Measurements from ENCODE around the gene CDC25A.

Gene CDC25A

DNA sequence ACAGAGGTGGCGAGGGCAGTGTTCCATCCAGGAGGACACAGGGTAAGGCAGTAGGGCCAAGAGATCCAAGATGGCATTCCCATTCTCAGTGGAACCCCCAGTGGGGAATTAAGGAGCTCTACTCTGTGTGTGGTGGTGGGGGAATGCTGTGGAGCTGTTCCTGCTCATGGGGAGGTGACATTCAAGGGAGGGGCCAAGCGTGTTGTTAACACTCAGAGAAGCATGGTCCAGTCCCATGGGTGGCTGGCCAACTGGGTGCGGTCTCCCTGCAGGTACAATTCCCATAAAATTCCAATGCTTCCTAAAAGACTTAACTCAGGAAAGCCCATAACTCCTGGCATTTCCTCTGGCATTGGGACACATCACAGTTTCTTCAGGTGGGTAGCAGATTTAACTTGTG, 37.4 kb upstream of the CDC25A start:
- no peak overlapping the region for H3K4me3 ChIP-seq (replicated peaks; ENCODE audit: low read depth, low read length)
- TF ChIP-seq, protein P1, sequence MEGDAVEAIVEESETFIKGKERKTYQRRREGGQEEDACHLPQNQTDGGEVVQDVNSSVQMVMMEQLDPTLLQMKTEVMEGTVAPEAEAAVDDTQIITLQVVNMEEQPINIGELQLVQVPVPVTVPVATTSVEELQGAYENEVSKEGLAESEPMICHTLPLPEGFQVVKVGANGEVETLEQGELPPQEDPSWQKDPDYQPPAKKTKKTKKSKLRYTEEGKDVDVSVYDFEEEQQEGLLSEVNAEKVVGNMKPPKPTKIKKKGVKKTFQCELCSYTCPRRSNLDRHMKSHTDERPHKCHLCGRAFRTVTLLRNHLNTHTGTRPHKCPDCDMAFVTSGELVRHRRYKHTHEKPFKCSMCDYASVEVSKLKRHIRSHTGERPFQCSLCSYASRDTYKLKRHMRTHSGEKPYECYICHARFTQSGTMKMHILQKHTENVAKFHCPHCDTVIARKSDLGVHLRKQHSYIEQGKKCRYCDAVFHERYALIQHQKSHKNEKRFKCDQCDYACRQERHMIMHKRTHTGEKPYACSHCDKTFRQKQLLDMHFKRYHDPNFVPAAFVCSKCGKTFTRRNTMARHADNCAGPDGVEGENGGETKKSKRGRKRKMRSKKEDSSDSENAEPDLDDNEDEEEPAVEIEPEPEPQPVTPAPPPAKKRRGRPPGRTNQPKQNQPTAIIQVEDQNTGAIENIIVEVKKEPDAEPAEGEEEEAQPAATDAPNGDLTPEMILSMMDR (IDR thresholded peaks at IDR 0.05; ENCODE audit: low read depth, low read length, missing control alignments) = no peak
- no peak for DNase-seq (ENCODE audit: extremely low read depth, low read depth)

DNA sequence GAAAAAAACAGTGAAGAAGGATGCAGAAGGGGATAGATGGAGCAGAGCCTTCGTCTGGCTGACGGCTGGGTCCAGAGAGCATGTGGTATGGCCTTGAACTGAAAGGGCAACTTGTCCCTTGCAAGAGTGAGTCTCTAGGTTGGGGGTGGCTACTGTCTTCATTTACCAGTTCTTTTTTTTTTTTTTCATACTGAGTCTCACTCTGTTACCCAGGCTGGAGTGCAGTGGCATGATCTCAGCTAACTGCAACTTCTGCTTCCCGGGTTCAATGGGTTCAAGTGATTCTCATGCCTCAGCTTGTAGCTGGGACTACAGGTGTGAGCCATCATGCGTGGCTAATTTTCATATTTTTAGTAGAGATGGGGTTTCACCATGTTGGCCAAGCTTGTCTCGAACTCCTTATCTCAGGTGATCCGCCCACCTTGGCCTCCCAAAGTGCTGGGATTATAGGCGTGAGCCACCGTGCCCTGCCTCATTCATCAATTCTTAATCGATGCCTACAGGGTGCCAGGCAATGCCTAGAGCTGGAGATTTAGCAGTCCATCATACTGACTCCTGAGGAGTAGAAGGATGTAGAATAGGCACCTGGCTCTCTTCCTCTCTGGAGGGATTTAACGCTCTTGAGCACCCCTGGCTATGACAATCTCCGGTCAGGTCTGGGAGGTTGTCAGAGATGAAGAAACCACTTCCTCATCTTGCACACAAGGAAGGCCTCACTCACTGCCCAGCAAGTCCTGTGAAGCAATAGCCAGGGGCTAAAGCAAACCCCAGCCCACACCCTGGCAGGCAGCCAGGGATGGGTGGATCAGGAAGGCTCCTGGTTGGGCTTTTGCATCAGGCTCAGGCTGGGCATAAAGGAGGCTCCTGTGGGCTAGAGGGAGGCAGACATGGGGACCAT, 34.6 kb upstream of the CDC25A start, which contains the start of gene CAMP:
Gene CAMP, plus strand, starts transcription at position 880 of the 898 bp plus-strand sequence. Its CDS starts 17 bp downstream, at position 897.
- H3K4me3 ChIP-seq (replicated peaks; ENCODE audit: low read depth, low read length) = no peak within 1 kb of the TSS
- TF ChIP-seq, protein P1 (IDR thresholded peaks at IDR 0.05; ENCODE audit: low read depth, low read length, missing control alignments) = no peak
- DNase-seq (ENCODE audit: extremely low read depth, low read depth) = no peak

DNA sequence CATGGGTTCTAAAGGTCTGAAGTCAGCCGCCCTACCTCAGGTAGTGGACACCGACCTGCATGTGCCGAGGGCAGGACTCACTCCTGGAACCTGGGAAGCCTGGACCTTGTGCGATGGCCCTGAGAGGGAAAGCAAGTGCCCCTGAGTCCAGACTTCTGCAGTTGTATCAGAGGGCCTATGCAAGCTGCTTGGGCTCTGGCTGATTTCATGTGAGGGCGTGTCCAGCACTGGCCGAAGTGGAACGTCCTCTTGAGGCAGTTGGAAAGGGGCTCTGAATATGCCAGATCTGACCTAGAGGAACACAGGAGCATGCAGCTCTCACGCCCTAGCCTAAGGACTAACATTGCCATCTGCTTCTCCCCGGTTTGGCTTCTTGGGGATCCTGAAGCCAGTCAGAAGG, 32.5 kb upstream of the CDC25A start:
- TF ChIP-seq, protein P1 (IDR thresholded peaks at IDR 0.05; ENCODE audit: low read depth, low read length, missing control alignments) = no peak
- no peak for DNase-seq (ENCODE audit: extremely low read depth, low read depth)
- no peak overlapping the region for H3K4me3 ChIP-seq (replicated peaks; ENCODE audit: low read depth, low read length)

DNA sequence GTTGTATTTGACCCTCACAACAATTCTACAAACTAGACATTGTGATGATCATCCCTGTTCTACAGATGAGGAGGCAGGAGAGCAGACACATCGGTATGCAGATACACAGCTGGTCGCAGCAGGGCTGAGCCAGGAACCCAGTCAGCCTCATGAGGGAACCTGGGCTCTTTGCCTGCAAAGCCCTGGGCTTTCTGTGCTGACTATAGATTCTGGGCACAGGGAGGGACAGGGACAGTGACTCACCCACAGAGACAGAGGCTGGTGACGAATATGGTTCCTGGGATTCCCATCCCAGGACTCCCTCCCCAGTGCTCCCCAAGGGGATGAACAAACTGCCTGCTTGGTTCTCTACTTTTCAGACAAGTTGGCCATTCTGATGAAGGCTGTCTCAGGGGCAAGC, 31.3 kb upstream of the CDC25A start:
- TF ChIP-seq, protein P1 (IDR thresholded peaks at IDR 0.05; ENCODE audit: low read depth, low read length, missing control alignments) = no peak
- DNase-seq (ENCODE audit: extremely low read depth, low read depth) = no peak
- no peak overlapping the region for H3K4me3 ChIP-seq (replicated peaks; ENCODE audit: low read depth, low read length)

DNA sequence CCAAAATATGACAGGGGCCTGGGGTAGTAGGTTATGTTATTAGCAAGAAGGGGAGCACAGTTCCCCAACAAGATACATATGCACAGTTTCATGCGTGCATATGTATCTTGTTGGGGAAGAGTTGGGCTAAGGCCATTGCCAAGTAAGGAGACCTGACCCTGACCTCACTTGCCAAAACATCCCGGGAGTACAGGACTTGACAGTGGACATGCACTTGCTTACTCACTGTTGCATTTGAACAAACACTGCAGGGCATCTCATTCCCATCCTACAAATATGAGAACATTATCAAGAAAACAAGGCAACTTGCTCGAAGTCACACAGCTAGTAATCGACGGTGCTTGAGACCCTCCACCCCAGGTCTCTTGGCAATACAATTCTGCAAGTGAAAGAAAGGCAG, 30.3 kb upstream of the CDC25A start:
- TF ChIP-seq, protein P1 (IDR thresholded peaks at IDR 0.05; ENCODE audit: low read depth, low read length, missing control alignments) = no peak
- no peak overlapping the region for H3K4me3 ChIP-seq (replicated peaks; ENCODE audit: low read depth, low read length)
- DNase-seq (ENCODE audit: extremely low read depth, low read depth) = no peak

DNA sequence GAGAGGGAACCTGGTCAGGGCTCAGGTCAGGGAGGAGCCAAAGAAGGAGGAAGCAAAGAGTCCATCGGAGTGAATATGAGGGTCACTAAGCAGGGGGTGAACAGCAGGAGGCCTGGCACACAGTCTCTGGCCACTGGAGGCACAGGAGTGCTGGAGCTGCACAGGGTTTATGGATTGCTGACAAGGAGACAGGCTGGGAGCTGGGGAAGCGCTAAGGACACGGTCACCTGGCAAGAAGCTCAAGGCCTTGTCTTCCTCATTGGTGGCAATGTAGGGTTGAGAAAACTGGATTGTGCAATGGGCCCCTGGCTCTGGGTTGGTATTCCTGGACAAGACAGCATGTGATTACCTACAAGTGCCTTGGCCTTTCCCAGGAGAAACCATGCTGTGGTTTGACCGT, 29.2 kb upstream of the CDC25A start:
- DNase-seq (ENCODE audit: extremely low read depth, low read depth) = no peak
- no peak overlapping the region for H3K4me3 ChIP-seq (replicated peaks; ENCODE audit: low read depth, low read length)
- TF ChIP-seq, protein P1 (IDR thresholded peaks at IDR 0.05; ENCODE audit: low read depth, low read length, missing control alignments) = no peak

Data from HFF-Myc (cell line).